ENCODE data around the gene ARHGAP29. TPM values are rescaled to one million over a fixed set of nuclear protein-coding genes. Genes with fewer than 3 reads are reported as not detected.

The ARHGAP29 gene
- total RNA-seq, 4 donors from 2014 or later, result 62.3 to 112 (median 88.9) TPM

DNA sequence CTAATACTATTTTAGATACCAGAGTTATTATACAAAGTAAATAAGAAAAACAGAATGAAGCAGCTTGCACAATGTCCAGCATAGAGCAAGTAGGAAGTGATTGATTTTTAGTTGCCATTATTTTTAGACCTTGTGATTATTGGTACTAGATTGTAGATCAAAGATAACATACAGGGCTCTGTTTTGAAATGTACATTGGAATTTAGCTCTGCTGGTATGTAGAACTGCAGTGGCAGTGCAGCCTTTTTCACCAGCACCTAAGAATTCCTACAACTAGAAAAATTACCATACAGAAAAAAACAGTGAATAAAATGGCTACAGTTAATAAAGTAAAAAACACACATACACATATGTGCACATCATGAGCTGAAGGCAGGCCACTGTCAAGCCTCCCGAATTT, 84.3 kb downstream of the ARHGAP29 start:
- TF ChIP-seq, protein P1, sequence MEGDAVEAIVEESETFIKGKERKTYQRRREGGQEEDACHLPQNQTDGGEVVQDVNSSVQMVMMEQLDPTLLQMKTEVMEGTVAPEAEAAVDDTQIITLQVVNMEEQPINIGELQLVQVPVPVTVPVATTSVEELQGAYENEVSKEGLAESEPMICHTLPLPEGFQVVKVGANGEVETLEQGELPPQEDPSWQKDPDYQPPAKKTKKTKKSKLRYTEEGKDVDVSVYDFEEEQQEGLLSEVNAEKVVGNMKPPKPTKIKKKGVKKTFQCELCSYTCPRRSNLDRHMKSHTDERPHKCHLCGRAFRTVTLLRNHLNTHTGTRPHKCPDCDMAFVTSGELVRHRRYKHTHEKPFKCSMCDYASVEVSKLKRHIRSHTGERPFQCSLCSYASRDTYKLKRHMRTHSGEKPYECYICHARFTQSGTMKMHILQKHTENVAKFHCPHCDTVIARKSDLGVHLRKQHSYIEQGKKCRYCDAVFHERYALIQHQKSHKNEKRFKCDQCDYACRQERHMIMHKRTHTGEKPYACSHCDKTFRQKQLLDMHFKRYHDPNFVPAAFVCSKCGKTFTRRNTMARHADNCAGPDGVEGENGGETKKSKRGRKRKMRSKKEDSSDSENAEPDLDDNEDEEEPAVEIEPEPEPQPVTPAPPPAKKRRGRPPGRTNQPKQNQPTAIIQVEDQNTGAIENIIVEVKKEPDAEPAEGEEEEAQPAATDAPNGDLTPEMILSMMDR (IDR thresholded peaks at IDR 0.05; ENCODE audit: low read depth), result no peak

DNA sequence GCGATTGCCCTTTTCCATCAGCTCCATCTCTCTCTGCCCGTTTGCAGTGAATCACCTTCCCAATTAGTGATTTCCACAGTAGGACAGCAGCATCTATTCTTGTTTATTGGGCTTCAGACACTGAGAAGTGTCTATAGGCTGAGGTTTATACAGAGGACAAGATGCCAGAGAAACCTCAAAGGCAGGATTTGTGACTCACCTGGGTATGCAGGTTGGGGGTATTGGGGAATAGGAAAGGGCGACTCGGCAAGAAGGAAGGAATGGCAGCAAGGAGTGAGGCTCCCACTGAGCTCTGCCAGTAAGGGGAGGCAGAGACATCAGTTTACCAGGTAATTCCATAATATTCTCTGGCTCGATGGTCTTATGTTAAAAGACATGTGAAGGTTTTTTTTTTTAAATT, 91.1 kb downstream of the ARHGAP29 start:
- TF ChIP-seq, protein P1 (IDR thresholded peaks at IDR 0.05; ENCODE audit: low read depth), result no peak

DNA sequence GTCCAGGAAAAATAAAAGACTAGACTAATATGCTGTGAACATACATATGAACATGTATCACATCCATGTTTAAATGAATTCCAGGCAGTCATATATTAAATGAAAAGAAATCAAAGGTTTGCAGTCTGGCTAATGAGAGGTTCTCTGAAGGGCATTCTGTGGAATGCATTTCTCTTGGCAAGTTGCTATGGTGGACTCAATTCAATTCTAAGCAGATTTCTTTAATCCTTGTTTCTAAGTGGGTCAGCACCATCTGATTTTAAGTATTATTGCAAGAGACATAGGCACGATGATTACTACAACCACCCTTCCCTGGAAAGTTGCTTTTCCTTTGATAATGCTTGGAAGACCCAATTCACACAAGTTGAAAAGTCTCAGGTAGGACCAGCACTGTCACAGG, 92.5 kb downstream of the ARHGAP29 start:
- TF ChIP-seq, protein P1 (IDR thresholded peaks at IDR 0.05; ENCODE audit: low read depth), result no peak

DNA sequence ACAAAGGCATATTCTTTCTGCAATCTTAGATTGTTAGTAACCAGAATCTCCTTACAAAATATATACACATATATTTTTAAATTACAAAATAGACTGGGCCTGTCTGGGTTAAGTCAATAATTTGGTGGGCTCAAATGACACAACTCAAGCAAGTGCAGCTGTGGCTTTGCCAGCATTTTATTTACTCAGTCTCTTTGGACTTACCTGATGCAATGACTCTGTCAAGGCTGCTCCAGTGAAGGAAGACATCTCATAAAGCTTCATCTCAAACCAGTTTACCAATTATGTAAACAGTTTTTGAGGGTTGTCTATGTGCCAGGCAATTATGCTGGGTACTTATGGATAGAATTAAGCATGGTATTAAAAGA, 93.6 kb downstream of the ARHGAP29 start:
- TF ChIP-seq, protein P1 (IDR thresholded peaks at IDR 0.05; ENCODE audit: low read depth), result no peak

DNA sequence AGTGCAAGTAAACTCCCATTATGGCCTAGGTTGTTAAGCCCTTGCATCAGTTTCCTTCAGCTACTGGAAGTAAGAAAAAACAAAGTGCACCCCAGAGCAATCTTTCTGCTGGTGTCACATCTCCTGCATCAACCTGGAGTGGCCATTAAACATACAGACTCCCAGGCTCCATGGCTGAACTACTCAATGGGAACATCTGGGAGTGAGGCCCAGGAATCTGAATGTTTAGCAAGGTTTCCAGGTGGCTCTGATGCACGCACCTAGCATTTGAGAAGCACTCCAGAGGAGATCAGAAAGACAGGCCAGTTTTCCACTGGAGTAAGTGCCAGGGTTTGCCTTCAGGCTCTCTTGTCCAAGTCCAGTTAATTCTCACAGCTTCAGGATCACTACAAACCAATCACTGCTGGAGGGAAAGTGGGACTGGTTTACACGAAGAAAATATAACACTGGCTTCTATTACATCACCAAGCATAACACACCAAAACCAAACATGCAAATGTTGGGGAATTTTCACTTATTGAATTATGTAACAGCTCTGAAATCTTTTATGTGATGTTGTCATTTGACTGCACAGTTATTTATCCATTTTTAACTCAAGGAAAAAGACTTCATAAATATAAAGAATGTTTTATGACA, 94.1 kb downstream of the ARHGAP29 start:
- TF ChIP-seq, protein P1 (IDR thresholded peaks at IDR 0.05; ENCODE audit: low read depth), result no peak

DNA sequence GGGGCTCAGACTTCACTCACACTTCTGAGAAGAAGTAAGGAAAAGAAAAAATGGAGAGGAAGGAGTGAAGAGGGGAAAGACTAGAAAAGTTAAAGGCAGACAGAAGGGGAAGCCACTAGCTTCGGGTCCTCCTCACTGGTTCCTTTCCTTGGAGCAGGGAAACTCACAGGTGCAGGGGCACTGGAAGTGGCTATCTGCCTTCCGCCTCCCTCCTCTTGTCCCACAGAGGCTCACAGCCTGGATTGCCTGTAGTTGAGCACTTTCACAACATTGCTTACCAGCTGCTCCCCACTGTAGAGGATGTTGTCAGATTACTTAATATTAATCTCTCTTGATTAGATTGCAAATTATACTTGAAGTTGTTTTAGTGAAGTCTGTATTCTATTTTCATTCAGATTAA, 94.8 kb downstream of the ARHGAP29 start:
- TF ChIP-seq, protein P1 (IDR thresholded peaks at IDR 0.05; ENCODE audit: low read depth), result no peak

DNA sequence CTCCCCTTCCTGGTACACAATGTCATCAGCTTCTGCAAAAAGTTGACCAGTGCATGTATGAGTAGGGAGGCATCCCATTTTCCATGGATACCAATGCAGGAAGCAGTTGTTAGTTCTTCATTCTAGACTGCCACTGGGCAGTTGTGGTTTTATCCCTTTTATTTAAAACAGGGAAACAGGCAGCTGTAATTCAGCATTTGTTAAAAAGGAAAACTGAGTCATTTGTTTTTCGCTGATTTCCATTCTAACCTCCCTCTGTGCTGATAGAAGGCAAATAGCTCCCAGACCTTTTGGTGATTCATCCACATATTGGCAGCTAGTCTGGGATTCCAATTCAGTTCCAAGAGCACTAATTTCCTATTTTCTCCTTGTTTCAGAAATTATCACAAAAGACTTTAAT, 95.4 kb downstream of the ARHGAP29 start:
- TF ChIP-seq, protein P1 (IDR thresholded peaks at IDR 0.05; ENCODE audit: low read depth), result no peak
